Activated CD8-positive, alpha-beta memory T cell treated with anti-CD3 and anti-CD28 coated beads, Interleukin-2, amount 50 U/mL, for 24 hours (primary cell): ENCODE data around the gene NEB.

Experiments used
- DNase-seq: peaks from one replicate; pipeline ENCODE4 v3.0.0-alpha.2; 2020; ENCODE audit errors: extremely low read depth

Gene NEB

DNA sequence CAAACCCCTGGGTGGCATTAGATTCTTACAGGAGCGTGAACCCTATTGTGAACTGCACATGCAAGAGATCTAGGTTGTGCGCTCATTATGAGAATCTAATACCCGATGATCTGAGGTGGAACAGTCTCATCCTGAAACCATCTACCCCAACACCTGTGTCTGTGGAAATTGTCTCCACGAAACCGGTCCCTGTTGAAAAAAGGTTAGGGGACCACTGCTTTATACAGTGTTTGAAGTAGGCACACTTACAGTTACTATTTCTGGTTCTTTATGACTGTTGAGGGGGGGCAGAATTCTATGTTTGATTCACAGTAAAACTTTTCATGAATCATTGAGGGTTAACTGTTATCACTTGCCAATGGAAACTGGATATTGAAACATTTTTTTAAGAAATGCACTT is 252.5 kb downstream of the NEB start:
- no peak for DNase-seq

DNA sequence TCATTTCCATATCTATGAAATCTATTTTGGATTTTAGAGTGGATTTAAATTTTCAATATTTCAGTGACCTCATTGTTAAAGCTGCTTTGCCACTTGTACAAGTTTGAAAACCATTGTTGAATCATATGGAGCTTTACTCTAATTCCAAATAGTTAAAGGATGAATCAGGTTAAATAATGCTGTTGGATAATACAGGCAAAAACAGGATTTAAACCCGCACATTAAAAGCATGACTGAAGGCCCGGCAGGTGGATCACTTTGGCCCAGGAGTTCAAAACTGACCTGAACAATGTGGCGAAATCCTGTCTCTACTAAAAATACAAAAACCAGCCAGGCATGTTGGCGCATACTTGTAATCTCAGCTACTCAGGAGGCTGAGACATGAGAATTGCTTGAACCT is 256.3 kb downstream of the NEB start:
- DNase-seq = no peak

DNA sequence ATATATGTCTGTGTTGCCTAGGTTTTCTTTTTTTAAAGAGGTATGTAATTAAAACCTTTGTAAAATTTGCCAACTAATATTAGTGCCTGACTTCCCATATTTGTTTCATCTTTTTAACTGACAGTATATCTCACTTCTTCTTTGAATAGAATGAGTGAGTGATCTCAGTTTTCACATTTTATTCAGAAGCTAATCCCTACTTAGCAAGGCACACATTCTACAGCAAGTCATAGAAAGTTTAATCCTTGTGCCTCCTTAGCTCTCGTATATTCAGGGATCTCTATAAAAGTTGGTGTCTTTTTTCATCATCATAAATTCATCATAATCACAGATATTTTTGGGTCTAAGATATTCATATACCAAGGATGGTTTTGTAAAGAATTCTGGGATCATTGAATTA is 258.0 kb downstream of the NEB start:
- no peak for DNase-seq

DNA sequence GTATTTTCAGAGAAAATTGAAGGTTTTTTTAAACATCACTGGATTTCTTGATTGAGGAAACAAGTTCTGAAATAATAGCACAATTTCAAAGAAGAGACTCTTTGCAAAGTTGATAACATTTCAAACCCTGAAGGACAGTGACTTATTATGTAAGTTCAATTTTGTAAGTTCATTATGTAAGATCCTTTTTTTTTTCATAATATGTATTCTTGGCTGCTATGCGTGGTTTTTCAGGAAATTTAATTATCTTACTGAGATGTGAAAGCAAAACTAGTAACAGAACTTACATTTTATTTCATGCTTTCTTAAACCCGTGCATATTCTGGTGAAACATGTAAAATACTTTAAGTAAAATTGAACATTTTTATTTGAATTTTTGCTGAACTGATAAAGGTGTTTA is 259.2 kb downstream of the NEB start:
- no peak for DNase-seq

DNA sequence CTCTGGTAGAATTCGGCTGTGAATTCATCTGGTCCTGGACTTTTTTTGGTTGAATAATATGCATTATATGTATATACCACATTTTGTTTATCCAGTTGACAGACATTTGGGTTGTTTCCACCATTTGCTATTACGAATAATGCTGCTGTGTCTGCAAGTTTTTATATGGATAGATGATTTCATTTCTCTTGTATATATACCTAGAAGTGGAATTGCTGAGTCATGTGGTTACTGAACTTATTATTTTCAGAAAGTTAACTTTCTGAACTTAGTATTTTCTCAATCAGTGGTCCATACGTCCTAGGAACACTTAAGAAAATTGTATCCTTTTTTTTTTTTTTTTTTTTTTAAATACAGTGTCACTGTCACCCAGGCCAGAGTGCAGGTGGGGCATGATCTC is 261.3 kb downstream of the NEB start:
- DNase-seq = no peak

DNA sequence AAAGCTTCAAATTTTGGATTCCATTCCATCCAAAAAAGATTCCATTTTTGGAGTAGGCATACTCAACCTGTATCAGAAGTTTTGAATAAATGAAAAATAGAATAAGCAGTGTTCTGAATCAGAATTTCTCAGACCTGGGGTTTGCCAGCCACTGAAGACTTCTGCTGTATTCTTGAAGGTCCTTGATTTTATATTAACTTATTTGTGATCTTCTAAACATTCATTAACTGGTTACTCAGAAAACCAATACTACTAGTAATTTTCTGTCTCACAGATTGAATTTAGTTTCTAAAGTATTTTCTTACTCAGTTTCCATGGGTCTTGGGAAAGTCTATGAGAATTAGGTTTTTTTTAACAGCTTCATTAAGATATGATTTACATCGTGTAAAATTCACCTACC is 263.7 kb downstream of the NEB start:
- no peak for DNase-seq

DNA sequence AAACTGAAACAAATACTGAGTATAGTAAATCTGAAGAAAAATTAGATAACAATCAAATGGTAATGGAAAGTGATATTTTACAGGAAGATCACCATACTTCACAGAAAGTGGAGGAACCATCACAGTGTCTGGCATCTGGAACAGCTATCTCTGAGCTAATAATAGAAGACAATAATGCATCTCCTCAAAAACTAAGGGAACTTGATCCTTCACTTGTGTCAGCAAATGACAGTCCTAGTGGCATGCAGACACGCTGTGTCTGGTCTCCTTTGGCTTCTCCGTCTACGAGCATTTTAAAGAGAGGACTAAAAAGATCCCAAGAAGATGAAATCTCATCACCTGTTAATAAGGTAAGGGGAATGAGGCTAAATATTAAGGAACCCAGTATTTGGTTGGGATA is 268.5 kb downstream of the NEB start:
- DNase-seq = no peak

DNA sequence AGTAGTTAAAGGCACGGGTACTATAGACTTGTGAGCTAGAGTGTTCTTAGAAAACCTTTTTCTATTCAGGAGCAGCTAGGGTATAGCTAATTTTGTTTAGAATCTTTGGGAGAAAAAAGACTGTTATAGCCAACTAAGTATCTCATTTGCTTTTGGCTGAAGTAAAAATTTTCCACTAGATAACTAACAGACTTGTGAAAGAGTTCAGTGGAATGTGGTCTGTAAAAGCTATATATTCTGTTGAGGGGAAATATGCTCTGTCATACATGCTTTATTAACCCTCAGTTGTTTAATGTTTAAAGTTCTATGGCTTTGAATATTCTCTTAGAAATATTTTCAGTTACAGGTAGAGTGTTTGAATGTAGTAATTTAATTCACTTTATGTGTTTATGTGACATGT is 274.9 kb downstream of the NEB start:
- no peak for DNase-seq

DNA sequence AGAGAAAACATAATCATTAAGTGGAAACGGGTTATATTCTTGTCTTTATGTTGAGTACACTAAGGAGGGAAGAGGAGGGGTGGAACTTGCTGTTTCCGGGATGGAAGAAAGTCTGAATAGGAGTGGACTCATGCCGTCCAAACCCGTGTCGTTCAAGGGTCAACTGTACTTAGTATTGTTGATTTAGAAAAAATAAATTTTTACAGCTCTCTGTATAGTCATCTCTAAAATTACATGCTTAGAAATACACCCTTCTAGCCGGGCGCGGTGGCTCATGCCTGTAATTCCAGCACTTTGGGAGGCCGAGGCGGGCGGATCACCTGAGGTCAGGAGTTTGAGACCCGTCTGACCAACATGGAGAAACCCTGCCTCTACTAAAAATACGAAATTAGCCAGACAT is 295.1 kb downstream of the NEB start:
- DNase-seq = no peak

DNA sequence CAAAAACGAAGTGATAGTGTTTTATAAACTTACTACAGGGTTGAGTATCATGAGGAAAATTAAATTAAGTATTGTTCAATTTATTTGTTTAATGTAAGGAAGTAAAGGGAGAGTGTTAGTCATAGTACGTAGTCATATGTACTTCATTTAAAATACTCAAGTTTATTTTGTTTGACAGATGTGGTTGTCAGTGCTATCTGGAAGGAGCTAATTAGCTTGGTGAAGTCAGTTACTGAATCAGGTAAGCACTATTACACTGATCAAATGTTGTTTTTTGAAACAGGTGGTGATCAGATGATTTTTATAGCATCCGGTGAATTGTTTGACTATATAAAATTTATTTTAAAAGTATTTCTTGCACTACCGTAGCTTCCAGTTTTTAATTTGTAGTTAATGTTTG is 295.8 kb downstream of the NEB start:
- DNase-seq = no peak

DNA sequence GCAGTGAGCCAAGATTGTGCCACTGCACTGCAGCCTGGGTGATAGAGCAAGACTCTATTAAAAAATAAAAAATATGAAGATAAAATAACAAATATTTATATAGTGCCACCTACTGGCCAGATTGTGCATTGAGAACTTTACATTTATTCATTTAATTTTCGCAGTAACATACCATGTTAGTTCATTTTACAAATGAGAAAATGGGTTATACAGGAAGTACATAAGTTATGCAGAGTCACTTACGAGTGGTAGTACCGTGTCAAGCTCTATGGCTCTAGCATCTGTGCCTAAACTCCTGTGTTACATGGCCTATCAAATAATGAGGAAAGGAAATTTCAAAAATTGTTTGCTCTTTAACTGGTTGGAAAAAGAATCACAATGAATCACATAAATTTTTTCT is 296.6 kb downstream of the NEB start:
- no peak for DNase-seq
